Pancreas (tissue), 10 donors: ENCODE measurements around the gene CCDC50. TPM values are rescaled to one million over a fixed set of nuclear protein-coding genes. Genes with fewer than 3 reads are reported as not detected.

Source experiments
- ATAC-seq, 4 donors: fragments of 200-7000 bp; cut with Tn5 transposase; one replicate each; pipeline versions ENCODE4 v1.8.0 to v1.9.1; 2020; ENCODE audit warnings: mild to moderate bottlenecking in 4 of 4, moderate library complexity in 4 of 4
- DNase-seq, 6 donors: peaks; one replicate each; pipeline ENCODE4 v3.0.0-alpha.2; 2020
- FAIRE-seq: peaks from 2 replicates; lab custom pipeline; 2012; peaks lifted over from hg19 to GRCh38; lab: Jason Lieb, UNC
- H3K27ac ChIP-seq, 4 donors: fragments of 200-600 bp; sonication (generic); 1 replicate in 3 of 4; 2 replicates in 1 of 4; pipeline versions ENCODE4 v1.5.0 to v1.8.0; 2020
- H3K27me3 ChIP-seq, 4 donors: fragments of 200-600 bp; one replicate each; pipeline ENCODE4 v1.8.0; 2021
- H3K36me3 ChIP-seq, 3 donors: fragments of 200-600 bp; sonication (generic) in 1 of 3; one replicate each; pipeline versions ENCODE4 v1.5.0 to v1.8.0; 2020 to 2021
- H3K4me1 ChIP-seq, 3 donors: fragments of 200-600 bp; one replicate each; pipeline ENCODE4 v1.8.0; 2021
- H3K4me3 ChIP-seq, 4 donors: fragments of 200-600 bp; sonication (generic) in 2 of 4; one replicate each; pipeline versions ENCODE4 v1.5.0 to v1.8.0; 2020 to 2021
- H3K9me3 ChIP-seq, 4 donors: fragments of 200-600 bp; one replicate each; pipeline ENCODE4 v1.8.0; 2021
- CTCF ChIP-seq, 4 donors: fragments of 200-600 bp; sonication (generic) in 3 of 4; IDR thresholded peaks; one replicate each; pipeline versions ENCODE4 v1.5.0 to v1.8.0; 2021; ENCODE audit warnings: antibody characterized with exemption in 4 of 4
- WGBS, 2 donors: extraction: QIAGEN DNeasy Blood & Tissue Kit; methylation state at CpG; one replicate each; pipeline ENCODE4 v1.1.7; 2013; 5-methylcytosine and 5-hydroxymethylcytosine counted together
- intact Hi-C, 3 donors: fragments of 100-400 bp; cut with DNase I; formaldehyde crosslinking; loops; one replicate each; pipeline versions ENCODE4 v1.11.1 to v1.14.2; 2022
- polyA plus RNA-seq, 2 donors: library from polyadenylated mRNA; stranded (reverse); fragments of 200-250 nt; gene quantifications; one replicate each; pipeline ENCODE4 v1.2.3, GENCODE V29; 2013
- total RNA-seq, 6 donors: library from RNA; stranded (reverse); fragmentation: NEBNext Ultra II Directional in 4 of 6; extraction: Animal tissue kit (Norgen Biotek cat#: 25700) in 4 of 6; gene quantifications; one replicate each; pipeline versions ENCODE4 v1.2.1 to v1.2.4, GENCODE V29; 2021 to 2023
- donor health status: healthy with polysubstance abuse.
- donor health status: DM: no; HTN: no; CAD: no; lungs with moderate emphysema.
- donor health status: DM: no; HTN: no; CAD: no.
- donor health status: control.
- donor health status: control.
- donor health status: Bipolar disorder and iron deficiency.
- donor health status: DM: yes; HTN: yes; CAD: no.
- donor health status: DM: no; HTN: no; CAD: no.
- donor health status: DM: no; HTN: no; CAD: no.
- donor health status: DM: yes; HTN: yes; CAD: no.

The CCDC50 gene
- total and polyA plus RNA-seq, 8 donors = 24.5 to 44.4 (median 30.4) TPM

GRCh38 chr3:191302451-191302850 lies 26.7 kb upstream of the CCDC50 start:
- 69 to 86% methylated on average over 2 of the region's 2 CpGs for WGBS, 2 donors

GRCh38 chr3:191303596-191303995 lies 25.6 kb upstream of the CCDC50 start:
- TF ChIP-seq CTCF (IDR thresholded peaks at IDR 0.05) = no peak
- no peak for ATAC-seq
- Histone ChIP-seq H3K9me3 (no peaks in the 10 kb centered on the region), H3K27me3 (no peaks in the 10 kb centered on the region), H3K4me3 (no peak overlapping the region), H3K36me3 (no peaks in the 10 kb centered on the region), H3K4me1 (no peaks in the 10 kb centered on the region), H3K27ac (no peak overlapping the region)
- WGBS, 2 donors = 78 to 85% methylated on average over 3 of the region's 3 CpGs
- intact Hi-C loops = no loop called here
- no peak for FAIRE-seq
- DNase-seq = no peak

More at GRCh38 chr3:191302451-191302850, 26.7 kb upstream of the CCDC50 start:
- no peak for TF ChIP-seq CTCF (IDR thresholded peaks at IDR 0.05)
- Histone ChIP-seq H3K27me3 (no peaks in the 10 kb centered on the region), H3K4me1 (no peaks in the 10 kb centered on the region), H3K4me3 (no peak overlapping the region), H3K9me3 (no peaks in the 10 kb centered on the region), H3K36me3 (no peaks in the 10 kb centered on the region), H3K27ac (no peak overlapping the region)
- FAIRE-seq = no peak
- no peak for DNase-seq
- intact Hi-C loops = no loop called here
- no peak for ATAC-seq

- H3K36me3 ChIP-seq = no peaks in the 10 kb centered on the region
- no peak for FAIRE-seq
- no peaks in the 10 kb centered on the region for H3K9me3 ChIP-seq
- 90 to 94% methylated on average over 4 of the region's 4 CpGs for WGBS, 2 donors
- H3K27me3 ChIP-seq = no peaks in the 10 kb centered on the region
- no peak for DNase-seq
- no peak for ATAC-seq
- no peak for TF ChIP-seq CTCF (IDR thresholded peaks at IDR 0.05)
- H3K4me3 ChIP-seq = no peak overlapping the region
- H3K27ac ChIP-seq = no peak overlapping the region
- H3K4me1 ChIP-seq = no peaks in the 10 kb centered on the region
- intact Hi-C loops = no loop called here
Measured at GRCh38 chr3:191306428-191306827, 22.8 kb upstream of the CCDC50 start.

- no peak for FAIRE-seq
Measured at GRCh38 chr3:191307341-191307740, 21.9 kb upstream of the CCDC50 start.

More at GRCh38 chr3:191307341-191307740, 21.9 kb upstream of the CCDC50 start:
- Histone ChIP-seq H3K9me3 (no peaks in the 10 kb centered on the region), H3K36me3 (no peaks in the 10 kb centered on the region), H3K4me1 (no peaks in the 10 kb centered on the region), H3K4me3 (no peak overlapping the region), H3K27ac (no peak overlapping the region), H3K27me3 (no peaks in the 10 kb centered on the region)
- intact Hi-C loops = no loop called here
- 58 to 64% methylated on average over 4 of the region's 4 CpGs for WGBS, 2 donors
- no peak for ATAC-seq
- DNase-seq = no peak
- TF ChIP-seq CTCF (IDR thresholded peaks at IDR 0.05) = no peak
